ENCODE data around the gene TMC3. TPM values are rescaled to one million over a fixed set of nuclear protein-coding genes. Genes with fewer than 3 reads are reported as not detected.

TMC3 gene
- total and polyA plus RNA-seq, 9 of the 15 experiments (the other 6 are each of a cell fraction or from before 2014, with no cell fraction given) = 0.01 to 0.14 TPM; not detected in 7

- Histone ChIP-seq H3K9me3 (replicated peaks; ENCODE audit: control insufficient read depth, insufficient read depth, low read depth, low read length) (no peaks in the 10 kb centered on the region), H3K4me3 (no peak overlapping the region), H3K27me3 (ENCODE audit: control insufficient read depth in 2 of 2, insufficient read depth in 2 of 2, low read length in 2 of 2) (no peaks in the 10 kb centered on the region), H4K20me1 (replicated peaks; ENCODE audit: control insufficient read depth, insufficient read depth, low read length) (no peaks in the 10 kb centered on the region), H3K27ac (ENCODE audit: extremely low read depth, low read depth, low read length) (no peak overlapping the region), H3K36me3 (ENCODE audit: control insufficient read depth, insufficient read depth, low read length) (peaks cover 3% of the 10 kb centered on the region; the same call in 1 of the 3 replicates), H3K9me1 (ENCODE audit: control insufficient read depth, insufficient read depth, low read length) (no peaks in the 10 kb centered on the region), H3K4me1 (replicated peaks in 1 of 2; ENCODE audit: control insufficient read depth in 2 of 2, insufficient read depth in 2 of 2, low read length in 2 of 2) (peaks cover 12 to 19% of the 10 kb centered on the region in 2 experiments; a peak in 4 of 5 replicates), H3K79me2 (ENCODE audit: control insufficient read depth, insufficient read depth, low read length) (no peaks in the 10 kb centered on the region), H3K4me2 (ENCODE audit: insufficient read depth, low read length) (no peak overlapping the region), H2AFZ (ENCODE audit: low read depth, low read length) (no peak overlapping the region), H3K9ac (ENCODE audit: insufficient read depth in 1 of 2, low read depth in 2 of 2, low read length in 2 of 2) (no peak overlapping the region)
- BruUV-seq (replicated peaks) = no TSS peak
- in situ Hi-C loops (cut with MboI) = no loop called here
- DNase-seq (ENCODE audit: extremely low read depth in 1 of 4, low spot score in 3 of 4) (no peak), ATAC-seq (no peak), FAIRE-seq (no peak)
- intact Hi-C loops (cut with micrococcal nuclease) = loop anchor here (5.0 to 10.0 kb wide), 2 partner anchors 219 to 342 kb away; partner anchors contain the start of gene MESD
- 19% methylated on average over 7 of the region's 7 CpGs for WGBS (ENCODE audit: insufficient coverage, low coverage, missing lambda C conversion rate)
- CTCF ChIA-PET (ENCODE audit: low intra/inter-chr PET ratio) = no interaction called here
- POLR2A ChIA-PET = interaction anchor here (1.1 to 2.6 kb wide), 2 partner anchors 9 to 12 kb away, joined by 5 to 9 read pairs; no protein-coding TSS in a partner anchor
- TF ChIP-seq TAF1 (IDR thresholded peaks at IDR 0.05; ENCODE audit: control insufficient read depth, extremely low read depth, insufficient read depth, low read length, severe bottlenecking) (no peak), ZNF76 (CRISPR knock-in tag; IDR thresholded peaks at IDR 0.05; ENCODE audit: borderline replicate concordance) (no peak), C11orf30 (IDR thresholded peaks at IDR 0.05; ENCODE audit: low read depth) (peak; percentile 98), KLF10 (CRISPR knock-in tag; IDR thresholded peaks at IDR 0.05) (no peak), MAFF (IDR thresholded peaks at IDR 0.05; ENCODE audit: low read length) (peak; percentile 99), RNF219 (CRISPR knock-in tag; IDR thresholded peaks at IDR 0.05) (no peak), XRCC5 (IDR thresholded peaks at IDR 0.05; ENCODE audit: low read depth, low read length) (no peak), ZBTB34 (CRISPR knock-in tag; IDR thresholded peaks at IDR 0.05) (no peak), ZNF79 (CRISPR knock-in tag; IDR thresholded peaks at IDR 0.05; ENCODE audit: low read depth) (no peak), BACH1 (tag; IDR thresholded peaks at IDR 0.05) (peak; percentile 88), LCOR (CRISPR knock-in tag; IDR thresholded peaks at IDR 0.05) (no peak), ZNF316 (IDR thresholded peaks at IDR 0.05) (peak; percentile 99), MAFG (tag; conservative IDR thresholded peaks at IDR 0.05) (peak; percentile 96), CTBP1 (IDR thresholded peaks at IDR 0.05; ENCODE audit: borderline replicate concordance) (no peak), ZNF398 (CRISPR knock-in tag; IDR thresholded peaks at IDR 0.05) (no peak), ZNF584 (CRISPR knock-in tag; IDR thresholded peaks at IDR 0.05; ENCODE audit: low read depth) (no peak)
These were observed 47.4 kb downstream of the TMC3 start for GRCh38 chr15:81326466-81327212.
